WTC11 (cell line): ENCODE results near the gene SLC28A1. TPM values are rescaled to one million over a fixed set of nuclear protein-coding genes. Genes with fewer than 3 reads are reported as not detected.

Experiments used
- ATAC-seq: fragments of 200-7000 bp; cut with Tn5 transposase; 2 replicates; pipeline ENCODE4 v1.10.0; 2021; ENCODE audit warnings: mild to moderate bottlenecking, moderate library complexity
- CTCF ChIA-PET: fragments of 300-600 bp; sonication (Branson Sonifier 250); formaldehyde crosslinking; loops from one replicate; lab custom pipeline; 2021; ENCODE audit warnings: antibody characterized with exemption; lab: Charles Lee
- POLR2A ChIA-PET: fragments of 350-600 bp; sonication (Branson Sonifier 250); formaldehyde crosslinking; loops from one replicate; lab custom pipeline; 2021; ENCODE audit warnings: antibody characterized with exemption; lab: Charles Lee
- DNase-seq: peaks from one replicate; pipeline ENCODE4 v3.0.0; 2021; ENCODE audit warnings: low spot score
- H3K27ac Mint-ChIP-seq: 2 replicates; pipeline ENCODE4 v1.8.0; 2021; ENCODE audit warnings: mixed read lengths
- H3K27me3 Mint-ChIP-seq: 2 replicates; pipeline ENCODE4 v1.8.0; 2021; ENCODE audit warnings: low read depth, mild to moderate bottlenecking, moderate library complexity, mixed read lengths
- H3K36me3 Mint-ChIP-seq: 2 replicates; pipeline ENCODE4 v1.8.0; 2021; ENCODE audit warnings: mixed read lengths
- H3K4me1 Mint-ChIP-seq: 2 replicates; pipeline ENCODE4 v1.8.0; 2022; ENCODE audit warnings: mixed read lengths
- H3K4me3 Mint-ChIP-seq: 2 replicates; pipeline ENCODE4 v1.8.0; 2021; ENCODE audit warnings: mild to moderate bottlenecking, moderate library complexity, mixed read lengths
- H3K9me3 Mint-ChIP-seq: 2 replicates; pipeline ENCODE4 v1.8.0; 2021; ENCODE audit warnings: mixed read lengths
- AFF4 ChIP-seq: sonication (generic); formaldehyde crosslinking; IDR thresholded peaks from 2 replicates; pipeline ENCODE4 v1.8.1; 2023; ENCODE audit warnings: mild to moderate bottlenecking, missing genetic modification reagents, borderline replicate concordance
- ATF1 ChIP-seq: sonication (generic); formaldehyde crosslinking; IDR thresholded peaks from 2 replicates; pipeline ENCODE4 v1.8.1; 2023; ENCODE audit warnings: mild to moderate bottlenecking, moderate library complexity, missing genetic modification reagents
- ELF4 ChIP-seq: sonication (generic); formaldehyde crosslinking; IDR thresholded peaks from 2 replicates; pipeline ENCODE4 v1.8.1; 2022; ENCODE audit warnings: low read depth, mild to moderate bottlenecking, moderate library complexity, missing genetic modification reagents
- ERG ChIP-seq: fragments of 250-450 bp; sonication (Bioruptor Pico); IDR thresholded peaks from 2 replicates; pipeline ENCODE4 v1.8.0; 2021; ENCODE audit warnings: mild to moderate bottlenecking
- FOXP1 ChIP-seq: sonication (generic); formaldehyde crosslinking; IDR thresholded peaks from 2 replicates; pipeline ENCODE4 v1.8.0; 2022; ENCODE audit warnings: missing genetic modification reagents, mild to moderate bottlenecking, moderate library complexity, borderline replicate concordance
- GABPB1 ChIP-seq: sonication (generic); formaldehyde crosslinking; IDR thresholded peaks from 2 replicates; pipeline ENCODE4 v1.8.1; 2023; ENCODE audit warnings: mild to moderate bottlenecking, missing genetic modification reagents
- GRHL2 ChIP-seq: fragments of 250-450 bp; sonication (Bioruptor Pico); IDR thresholded peaks from 2 replicates; pipeline ENCODE4 v1.8.0; 2022; ENCODE audit warnings: mild to moderate bottlenecking, moderate library complexity; ENCODE audit not compliant: insufficient replicate concordance, severe bottlenecking
- HMGA2 ChIP-seq: fragments of 250-450 bp; sonication (Bioruptor Pico); IDR thresholded peaks from 2 replicates; pipeline ENCODE4 v1.4.0; 2021; ENCODE audit warnings: mild to moderate bottlenecking, moderate library complexity
- IRF2 ChIP-seq: sonication (generic); formaldehyde crosslinking; IDR thresholded peaks from 2 replicates; pipeline ENCODE4 v1.8.0; 2022; ENCODE audit warnings: low read depth, missing genetic modification reagents, borderline replicate concordance
- KAT7 ChIP-seq: sonication (generic); formaldehyde crosslinking; IDR thresholded peaks from 2 replicates; pipeline ENCODE4 v1.8.1; 2023; ENCODE audit warnings: missing genetic modification reagents, mild to moderate bottlenecking, borderline replicate concordance
- NR2C2 ChIP-seq: sonication (generic); formaldehyde crosslinking; IDR thresholded peaks from 2 replicates; pipeline ENCODE4 v1.8.0; 2022; ENCODE audit warnings: mild to moderate bottlenecking, missing genetic modification reagents
- PREB ChIP-seq: sonication (generic); formaldehyde crosslinking; IDR thresholded peaks from 2 replicates; pipeline ENCODE4 v1.8.1; 2022; ENCODE audit warnings: mild to moderate bottlenecking, missing genetic modification reagents, moderate library complexity, borderline replicate concordance
- SP1 ChIP-seq: sonication (generic); formaldehyde crosslinking; conservative IDR thresholded peaks from 2 replicates; pipeline ENCODE4 v1.8.1; 2022; ENCODE audit warnings: missing genetic modification reagents
- STAT6 ChIP-seq: sonication (generic); formaldehyde crosslinking; conservative IDR thresholded peaks from 2 replicates; pipeline ENCODE4 v1.8.1; 2023; ENCODE audit warnings: mild to moderate bottlenecking, low read depth, missing genetic modification reagents, moderate library complexity
- ZBTB21 ChIP-seq: sonication (generic); formaldehyde crosslinking; IDR thresholded peaks from 2 replicates; pipeline ENCODE4 v1.8.1; 2023; ENCODE audit warnings: mild to moderate bottlenecking, missing genetic modification reagents, borderline replicate concordance
- ZMAT4 ChIP-seq: fragments of 250-450 bp; sonication (Bioruptor Pico); IDR thresholded peaks from 2 replicates; pipeline ENCODE4 v1.9.0; 2021; ENCODE audit warnings: mild to moderate bottlenecking
- ZNF317 ChIP-seq: sonication (generic); formaldehyde crosslinking; IDR thresholded peaks from 2 replicates; pipeline ENCODE4 v1.8.1; 2023; ENCODE audit warnings: low read depth, mild to moderate bottlenecking, moderate library complexity, missing genetic modification reagents, borderline replicate concordance
- ZNF423 ChIP-seq: fragments of 250-450 bp; sonication (Bioruptor Pico); IDR thresholded peaks from 2 replicates; pipeline ENCODE4 v2.1.2; 2022; ENCODE audit warnings: mild to moderate bottlenecking, moderate library complexity
- ZSCAN18 ChIP-seq: fragments of 250-450 bp; sonication (Bioruptor Pico); IDR thresholded peaks from 2 replicates; pipeline ENCODE4 v2.1.2; 2022; ENCODE audit warnings: mild to moderate bottlenecking, moderate library complexity
- total RNA-seq: library from RNA; stranded (reverse); gene quantifications from 3 replicates; pipeline ENCODE4 v1.2.3, GENCODE V29; 2021

Gene SLC28A1
- total RNA-seq, 1 experiment from 2014 or later = not detected

GRCh38 chr15:84950570-84951111, 66.2 kb downstream of the SLC28A1 start (continued):
- TF ChIP-seq AFF4 = no peak
- no peak for TF ChIP-seq IRF2 (CRISPR knock-in tag)
- TF ChIP-seq STAT6 = no peak
- TF ChIP-seq ATF1 (CRISPR knock-in tag) = no peak
- no peak for TF ChIP-seq KAT7 (CRISPR knock-in tag)
- no peak for TF ChIP-seq PREB (CRISPR knock-in tag)
- no peak for TF ChIP-seq NR2C2
- no peak for TF ChIP-seq HMGA2
- TF ChIP-seq SP1 (CRISPR knock-in tag) = no peak

GRCh38 chr15:84951736-84952135, 67.3 kb downstream of the SLC28A1 start:
- Mint-ChIP-seq H3K4me3 (no peak overlapping the region), H3K4me1 (peaks cover 12% of the 10 kb centered on the region), H3K9me3 (no peaks in the 10 kb centered on the region), H3K27ac (no peak overlapping the region), H3K36me3 (no peaks in the 10 kb centered on the region), H3K27me3 (no peaks in the 10 kb centered on the region; the same call in 1 of the 2 replicates)
- no peak for ATAC-seq
- ChIA-PET CTCF (interaction anchor here (0.6 kb wide), 1 partner anchor 266 kb away, joined by 3 read pairs; no protein-coding TSS in a partner anchor), POLR2A (no interaction called here)
- DNase-seq = no peak
- TF ChIP-seq ZMAT4 = no peak
- no peak for TF ChIP-seq ZNF423 (CRISPR knock-in tag)
- TF ChIP-seq FOXP1 (CRISPR knock-in tag) = no peak
- no peak for TF ChIP-seq ZNF317 (CRISPR knock-in tag)
- no peak for TF ChIP-seq ATF1 (CRISPR knock-in tag)
- TF ChIP-seq GABPB1 = no peak
- no peak for TF ChIP-seq ZSCAN18 (CRISPR knock-in tag)
- TF ChIP-seq ERG = no peak
- TF ChIP-seq ZBTB21 = no peak
- no peak for TF ChIP-seq AFF4
- TF ChIP-seq ELF4 (CRISPR knock-in tag) = no peak
- TF ChIP-seq GRHL2 (CRISPR knock-in tag) = no peak
